ENCODE results near the gene SESTD1. TPM values are rescaled to one million over a fixed set of nuclear protein-coding genes. Genes with fewer than 3 reads are reported as not detected.

Gene SESTD1
- total RNA-seq, 4 donors from 2014 or later: 132 to 205 (median 137) TPM

DNA sequence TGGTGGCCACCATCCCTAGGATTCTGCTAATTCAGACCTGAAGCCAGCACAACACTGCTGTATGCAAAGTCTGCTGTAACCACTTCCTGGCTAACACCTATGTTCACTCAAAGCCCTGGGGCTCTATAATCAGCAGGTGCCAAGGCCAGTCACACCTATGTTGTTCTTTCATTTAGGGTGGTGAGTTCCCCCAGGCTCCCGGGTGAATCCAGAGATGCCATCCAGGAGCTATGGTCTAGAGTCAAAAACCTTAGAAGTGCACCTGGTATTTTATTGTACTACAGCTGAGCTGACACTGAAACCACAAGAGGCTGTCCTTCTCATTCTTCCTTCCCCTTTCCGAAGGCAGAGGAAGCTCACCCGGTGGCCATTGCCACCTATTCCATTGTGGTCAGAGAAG, 168.5 kb downstream of the SESTD1 start:
- TF ChIP-seq, protein P1, sequence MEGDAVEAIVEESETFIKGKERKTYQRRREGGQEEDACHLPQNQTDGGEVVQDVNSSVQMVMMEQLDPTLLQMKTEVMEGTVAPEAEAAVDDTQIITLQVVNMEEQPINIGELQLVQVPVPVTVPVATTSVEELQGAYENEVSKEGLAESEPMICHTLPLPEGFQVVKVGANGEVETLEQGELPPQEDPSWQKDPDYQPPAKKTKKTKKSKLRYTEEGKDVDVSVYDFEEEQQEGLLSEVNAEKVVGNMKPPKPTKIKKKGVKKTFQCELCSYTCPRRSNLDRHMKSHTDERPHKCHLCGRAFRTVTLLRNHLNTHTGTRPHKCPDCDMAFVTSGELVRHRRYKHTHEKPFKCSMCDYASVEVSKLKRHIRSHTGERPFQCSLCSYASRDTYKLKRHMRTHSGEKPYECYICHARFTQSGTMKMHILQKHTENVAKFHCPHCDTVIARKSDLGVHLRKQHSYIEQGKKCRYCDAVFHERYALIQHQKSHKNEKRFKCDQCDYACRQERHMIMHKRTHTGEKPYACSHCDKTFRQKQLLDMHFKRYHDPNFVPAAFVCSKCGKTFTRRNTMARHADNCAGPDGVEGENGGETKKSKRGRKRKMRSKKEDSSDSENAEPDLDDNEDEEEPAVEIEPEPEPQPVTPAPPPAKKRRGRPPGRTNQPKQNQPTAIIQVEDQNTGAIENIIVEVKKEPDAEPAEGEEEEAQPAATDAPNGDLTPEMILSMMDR (IDR thresholded peaks at IDR 0.05; ENCODE audit: low read depth): no peak

- TF ChIP-seq, protein P1 (IDR thresholded peaks at IDR 0.05; ENCODE audit: low read depth): no peak
Measured at GRCh38 chr2:179082697-179083096, 181.9 kb downstream of the SESTD1 start.

DNA sequence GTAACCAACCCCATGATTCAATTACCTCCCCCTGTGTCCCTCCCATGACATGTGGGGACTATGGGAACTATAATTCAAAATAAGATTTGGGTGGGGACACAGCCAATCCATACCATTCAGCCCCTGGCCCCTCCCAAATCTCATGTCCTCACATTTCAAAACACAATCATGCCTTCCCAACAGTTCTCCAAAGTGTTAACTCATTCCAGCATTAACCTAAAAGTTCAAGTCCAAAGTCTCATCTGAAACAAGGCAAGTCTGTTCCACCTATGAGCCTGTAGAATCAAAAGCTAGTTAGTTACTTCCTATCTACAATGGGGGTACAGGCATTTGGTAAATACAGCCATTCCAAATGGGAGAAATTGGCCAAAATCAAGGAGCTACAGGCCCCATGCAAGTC, 182.7 kb downstream of the SESTD1 start:
- TF ChIP-seq, protein P1 (IDR thresholded peaks at IDR 0.05; ENCODE audit: low read depth): no peak

DNA sequence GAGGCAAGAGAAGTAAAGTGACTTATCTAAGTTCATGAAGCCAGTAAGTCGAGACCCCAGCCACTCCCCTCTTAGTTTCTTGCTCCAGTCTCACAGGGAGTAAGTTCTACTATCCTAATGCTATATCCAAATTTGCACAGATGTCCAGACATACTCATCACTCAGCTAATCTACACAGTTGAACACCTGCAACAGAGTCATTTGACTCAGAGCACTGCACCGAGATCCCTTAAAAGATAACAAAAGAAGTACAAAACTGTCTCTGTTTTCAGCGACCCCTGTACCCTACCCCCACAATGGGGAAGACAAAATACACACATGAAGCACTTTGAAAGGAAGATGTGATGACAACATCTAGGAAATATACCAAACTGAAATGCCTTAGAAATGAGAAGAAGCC, 192.1 kb downstream of the SESTD1 start:
- TF ChIP-seq, protein P1 (IDR thresholded peaks at IDR 0.05; ENCODE audit: low read depth): no peak

GRCh38 chr2:179071810-179072355, 192.7 kb downstream of the SESTD1 start:
- TF ChIP-seq, protein P1 (IDR thresholded peaks at IDR 0.05; ENCODE audit: low read depth): no peak

GRCh38 chr2:179070895-179071294, 193.7 kb downstream of the SESTD1 start:
- TF ChIP-seq, protein P1 (IDR thresholded peaks at IDR 0.05; ENCODE audit: low read depth): no peak

- TF ChIP-seq, protein P1 (IDR thresholded peaks at IDR 0.05; ENCODE audit: low read depth): no peak
Measured at GRCh38 chr2:179069685-179070084, 194.9 kb downstream of the SESTD1 start.
